ENCODE measurements around the gene NELFA.

GRCh38 chr4:1950369-1950768, 58.4 kb downstream of the NELFA start:
- TF ChIP-seq CTCF (conservative IDR thresholded peaks at IDR 0.05; ENCODE audit: low read depth, low read length) (no peak), EZH2 (IDR thresholded peaks at IDR 0.05; ENCODE audit: borderline replicate concordance, low read depth, low read length, poor library complexity, severe bottlenecking) (no peak)
